Astrocyte (in vitro differentiated cells and primary cell): Measurements from ENCODE around the gene CTSF. TPM values are rescaled to one million over a fixed set of nuclear protein-coding genes. Genes with fewer than 3 reads are reported as not detected.
"Not testable (repeated sequence)": the region's sequence is repeated elsewhere in the genome, so short reads cannot be mapped to it uniquely, and the experiment has no call there.

ENCODE experiments used
- DNase-seq: peaks from one replicate; pipeline ENCODE4 v3.0.0-alpha.2; 2010; ENCODE audit warnings: low read depth
- FAIRE-seq: peaks from 2 replicates; lab custom pipeline; 2011; peaks lifted over from hg19 to GRCh38; lab: Jason Lieb, UNC
- H2AFZ ChIP-seq: 2 replicates; pipeline ENCODE4 v1.6.0; 2012; ENCODE audit warnings: low read depth, low read length, inconsistent platforms
- H3K27ac ChIP-seq: 2 replicates; pipeline ENCODE4 v1.5.1; 2011; ENCODE audit warnings: low read depth, low read length, inconsistent platforms
- H3K27me3 ChIP-seq: 2 replicates; pipeline ENCODE4 v1.6.0; 2011; ENCODE audit warnings: low read length, inconsistent platforms; ENCODE audit not compliant: insufficient read depth
- H3K36me3 ChIP-seq: 2 replicates; pipeline ENCODE4 v1.5.1; 2011; ENCODE audit warnings: low read length, inconsistent platforms; ENCODE audit not compliant: insufficient read depth
- H3K4me1 ChIP-seq: 2 replicates; pipeline ENCODE4 v1.5.1; 2011; ENCODE audit warnings: low read length, inconsistent platforms; ENCODE audit not compliant: insufficient read depth
- H3K4me2 ChIP-seq: 2 replicates; pipeline ENCODE4 v1.6.0; 2012; ENCODE audit warnings: low read length, inconsistent platforms
- H3K4me3 ChIP-seq: 2 replicates; pipeline ENCODE4 v1.5.1; 2011; ENCODE audit warnings: low read depth, mild to moderate bottlenecking, low read length, inconsistent platforms; ENCODE audit not compliant: insufficient read depth
- H3K79me2 ChIP-seq: 2 replicates; pipeline ENCODE4 v1.6.0; 2012; ENCODE audit warnings: mild to moderate bottlenecking, low read length, inconsistent platforms; ENCODE audit not compliant: insufficient read depth
- H3K9ac ChIP-seq: 2 replicates; pipeline ENCODE4 v1.6.0; 2012; ENCODE audit warnings: mild to moderate bottlenecking, low read length, inconsistent platforms
- H3K9me3 ChIP-seq: 2 replicates; pipeline ENCODE4 v1.5.1; 2012; ENCODE audit warnings: low read depth, mild to moderate bottlenecking, low read length, inconsistent platforms; ENCODE audit not compliant: insufficient read depth
- H4K20me1 ChIP-seq: 2 replicates; pipeline ENCODE4 v1.6.0; 2012; ENCODE audit warnings: low read length, inconsistent platforms; ENCODE audit not compliant: insufficient read depth
- H3K27ac Mint-ChIP-seq: one replicate; pipeline ENCODE4 v1.8.0; 2021; ENCODE audit warnings: mild to moderate bottlenecking, mixed read lengths; ENCODE audit not compliant: unreplicated experiment
- H3K27me3 Mint-ChIP-seq: one replicate; pipeline ENCODE4 v1.8.0; 2021; ENCODE audit warnings: low read depth, mixed read lengths; ENCODE audit not compliant: unreplicated experiment
- H3K36me3 Mint-ChIP-seq: one replicate; pipeline ENCODE4 v1.8.0; 2021; ENCODE audit warnings: low read depth, mixed read lengths; ENCODE audit not compliant: unreplicated experiment
- H3K4me1 Mint-ChIP-seq: one replicate; pipeline ENCODE4 v1.8.0; 2021; ENCODE audit warnings: low read depth, mixed read lengths; ENCODE audit not compliant: unreplicated experiment
- H3K4me3 Mint-ChIP-seq: one replicate; pipeline ENCODE4 v1.8.0; 2021; ENCODE audit warnings: mild to moderate bottlenecking, moderate library complexity, mixed read lengths; ENCODE audit not compliant: unreplicated experiment
- H3K9me3 Mint-ChIP-seq: one replicate; pipeline ENCODE4 v1.8.0; 2021; ENCODE audit warnings: mild to moderate bottlenecking, mixed read lengths; ENCODE audit not compliant: unreplicated experiment
- CTCF ChIP-seq: IDR thresholded peaks from 2 replicates; pipeline ENCODE4 v1.5.1; 2011; ENCODE audit warnings: low read depth, mild to moderate bottlenecking, inconsistent platforms, low read length, moderate library complexity; ENCODE audit not compliant: insufficient read depth
- EZH2 ChIP-seq: IDR thresholded peaks from 2 replicates; pipeline ENCODE4 v1.6.1; 2012; ENCODE audit warnings: mild to moderate bottlenecking, low read length, inconsistent platforms; ENCODE audit not compliant: insufficient read depth
- total RNA-seq: library from RNA; stranded (reverse); gene quantifications from 2 replicates; pipeline ENCODE4 v1.2.1, GENCODE V29; 2021

CTSF gene
- total RNA-seq, 1 donor from 2014 or later: 1.5 TPM

- Mint-ChIP-seq H3K36me3 (peaks cover 12% of the 10 kb centered on the region), H3K27ac (peak within 1 kb of the TSS; percentile 86), H3K4me1 (peaks cover 6% of the 10 kb centered on the region), H3K27me3 (peaks cover 27% of the 10 kb centered on the region), H3K4me3 (peak within 1 kb of the TSS; percentile 86), H3K9me3 (no peaks in the 10 kb centered on the region)
- Histone ChIP-seq H3K27me3 (peaks cover 2% of the 10 kb centered on the region), H3K27ac (peak within 1 kb of the TSS; percentile 57), H2AFZ (peak within 1 kb of the TSS; percentile 78), H3K9me3 (no peaks in the 10 kb centered on the region), H3K36me3 (no peaks in the 10 kb centered on the region), H3K4me3 (peak within 1 kb of the TSS; percentile 66), H3K79me2 (no peaks in the 10 kb centered on the region), H3K9ac (peak within 1 kb of the TSS; percentile 84), H4K20me1 (peaks cover 7% of the 10 kb centered on the region), H3K4me2 (peak within 1 kb of the TSS; percentile 88), H3K4me1 (peaks cover 28% of the 10 kb centered on the region)
- DNase-seq (peak; percentile 91), FAIRE-seq (peak; percentile 23)
- TF ChIP-seq CTCF (no peak), EZH2 (no peak)
Measured at GRCh38 chr11:66545701-66546367, 22.6 kb downstream of the CTSF start, which contains the start of gene ZDHHC24. TSS of gene ZDHHC24 (minus strand) at chr11:66546048. CDS start at chr11:66546003, 45 bp downstream.

GRCh38 chr11:66544952-66545351 lies 23.5 kb downstream of the CTSF start:
- Histone ChIP-seq H3K9ac (peak overlapping the region; percentile 84), H3K4me3 (peak overlapping the region; percentile 66), H3K4me2 (peak overlapping the region; percentile 88), H3K4me1 (peaks cover 28% of the 10 kb centered on the region)
- DNase-seq, FAIRE-seq, H3K27ac ChIP-seq, H3K9me3 Mint-ChIP-seq, H2AFZ ChIP-seq, H3K4me1 Mint-ChIP-seq, H3K27me3 ChIP-seq, H3K79me2 ChIP-seq, H3K9me3 ChIP-seq, H4K20me1 ChIP-seq, H3K36me3 ChIP-seq: not testable (repeated sequence)
- Mint-ChIP-seq H3K4me3 (peak overlapping the region; percentile 86), H3K27ac (peak overlapping the region; percentile 86), H3K36me3 (peaks cover 10% of the 10 kb centered on the region), H3K27me3 (peaks cover 23% of the 10 kb centered on the region)

GRCh38 chr11:66543263-66544107 lies 24.9 kb downstream of the CTSF start:
- peaks cover 7% of the 10 kb centered on the region for H4K20me1 ChIP-seq
- TF ChIP-seq EZH2 (no peak), CTCF (peak; percentile 8)
- H3K27me3 ChIP-seq: peaks cover 2% of the 10 kb centered on the region
- peaks cover 10% of the 10 kb centered on the region for H3K36me3 Mint-ChIP-seq
- H3K27me3 Mint-ChIP-seq: peaks cover 14% of the 10 kb centered on the region
- H3K4me1 ChIP-seq: peaks cover 28% of the 10 kb centered on the region
- H3K27ac Mint-ChIP-seq: peak overlapping the region; percentile 28
- H3K27ac ChIP-seq: no peak overlapping the region
- H2AFZ ChIP-seq: peak overlapping the region; percentile 73
- peak overlapping the region; percentile 78 for H3K4me2 ChIP-seq
- DNase-seq (peak; percentile 49), FAIRE-seq (no peak)
- H3K79me2 ChIP-seq: no peaks in the 10 kb centered on the region
- H3K4me1 Mint-ChIP-seq: peaks cover 6% of the 10 kb centered on the region
- no peak overlapping the region for H3K4me3 ChIP-seq
- H3K36me3 ChIP-seq: no peaks in the 10 kb centered on the region
- H3K4me3 Mint-ChIP-seq: peak overlapping the region; percentile 72
- H3K9me3 ChIP-seq: no peaks in the 10 kb centered on the region
- H3K9ac ChIP-seq: peak overlapping the region; percentile 48
- H3K9me3 Mint-ChIP-seq: no peaks in the 10 kb centered on the region
